Measurements from ENCODE around the gene NLRC3. TPM values are rescaled to one million over a fixed set of nuclear protein-coding genes. Genes with fewer than 3 reads are reported as not detected.
A peak's percentile ranks its signal among the peaks of the same experiment; 100 is the strongest.
"Not testable (repeated sequence)": the region's sequence is repeated elsewhere in the genome, so short reads cannot be mapped to it uniquely, and the experiment has no call there.

The NLRC3 gene
- total and polyA plus RNA-seq, 4 donors: 0.35 to 2.2 (median 1.0) TPM

- Histone ChIP-seq H3K9ac (ENCODE audit: low read depth in 1 of 2, low read length in 2 of 2) (no peak overlapping the region), H3K4me3 (ENCODE audit: low read depth in 1 of 3, low read length in 3 of 3) (peak overlapping the region in 1 of 3 donors; percentile 99), H3K4me1 (ENCODE audit: control insufficient read depth in 4 of 4, insufficient read depth in 4 of 4, low read length in 3 of 4) (peaks cover 3 to 39% (median 31%) of the 10 kb centered on the region in 4 donors), H3K27ac (ENCODE audit: low read depth in 1 of 2, low read length in 2 of 2) (peak overlapping the region in 1 of 2 donors; percentile 3), H3K36me3 (ENCODE audit: control insufficient read depth in 4 of 4, insufficient read depth in 3 of 4, low read depth in 1 of 4, low read length in 3 of 4) (peaks cover 0 to 2% (median 0%) of the 10 kb centered on the region in 4 donors), H3K27me3 (ENCODE audit: control insufficient read depth in 4 of 4, insufficient read depth in 4 of 4, low read length in 3 of 4) (no peaks in the 10 kb centered on the region), H3K9me3 (ENCODE audit: control insufficient read depth in 4 of 4, low read length in 3 of 4) (no peaks in the 10 kb centered on the region)
- DNase-seq (ENCODE audit: low spot score): no peak
- TF ChIP-seq RXRA (IDR thresholded peaks at IDR 0.05) (peak in 1 of 2 donors; percentile 53), NR2F2 (IDR thresholded peaks at IDR 0.05) (no peak), HNF4A (conservative IDR thresholded peaks at IDR 0.05) (peak; percentile 33 to 51), FOXA1 (IDR thresholded peaks at IDR 0.05) (peak; percentile 82), GABPA (IDR thresholded peaks at IDR 0.05 in 1 of 2, conservative IDR thresholded peaks at IDR 0.05 in 1 of 2) (peak in 1 of 2 donors; percentile 23), FOXA2 (IDR thresholded peaks at IDR 0.05) (peak; percentile 93), YY1 (IDR thresholded peaks at IDR 0.05) (peak; percentile 15), ATF3 (IDR thresholded peaks at IDR 0.05) (no peak)
- TF ChIP-seq, protein P1, sequence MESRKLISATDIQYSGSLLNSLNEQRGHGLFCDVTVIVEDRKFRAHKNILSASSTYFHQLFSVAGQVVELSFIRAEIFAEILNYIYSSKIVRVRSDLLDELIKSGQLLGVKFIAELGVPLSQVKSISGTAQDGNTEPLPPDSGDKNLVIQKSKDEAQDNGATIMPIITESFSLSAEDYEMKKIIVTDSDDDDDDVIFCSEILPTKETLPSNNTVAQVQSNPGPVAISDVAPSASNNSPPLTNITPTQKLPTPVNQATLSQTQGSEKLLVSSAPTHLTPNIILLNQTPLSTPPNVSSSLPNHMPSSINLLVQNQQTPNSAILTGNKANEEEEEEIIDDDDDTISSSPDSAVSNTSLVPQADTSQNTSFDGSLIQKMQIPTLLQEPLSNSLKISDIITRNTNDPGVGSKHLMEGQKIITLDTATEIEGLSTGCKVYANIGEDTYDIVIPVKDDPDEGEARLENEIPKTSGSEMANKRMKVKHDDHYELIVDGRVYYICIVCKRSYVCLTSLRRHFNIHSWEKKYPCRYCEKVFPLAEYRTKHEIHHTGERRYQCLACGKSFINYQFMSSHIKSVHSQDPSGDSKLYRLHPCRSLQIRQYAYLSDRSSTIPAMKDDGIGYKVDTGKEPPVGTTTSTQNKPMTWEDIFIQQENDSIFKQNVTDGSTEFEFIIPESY (IDR thresholded peaks at IDR 0.05): no peak
- 59% methylated on average over 14 of the region's 14 CpGs for WGBS
Observed at GRCh38 chr16:3609895-3610697, 32.9 kb upstream of the NLRC3 start.

DNA sequence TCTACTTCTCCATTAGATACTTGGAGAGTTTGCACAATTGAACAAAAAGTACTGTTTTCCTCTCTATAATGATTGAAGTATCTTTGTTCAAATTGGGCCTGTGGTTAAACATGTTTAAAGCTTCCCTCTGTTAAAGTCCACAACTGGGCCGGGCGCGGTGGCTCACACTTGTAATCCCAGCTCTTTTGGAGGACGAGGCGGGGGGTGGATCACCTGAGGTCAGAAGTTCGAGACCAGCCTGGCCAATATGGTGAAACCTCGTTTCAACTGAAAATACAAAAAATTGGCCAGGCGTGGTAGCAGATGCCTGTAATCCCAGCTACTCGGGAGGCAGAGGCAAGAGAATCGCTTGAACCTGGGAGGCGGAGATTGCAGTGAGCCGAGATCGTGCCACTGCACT, 31.8 kb upstream of the NLRC3 start:
- H3K4me1 ChIP-seq (ENCODE audit: control insufficient read depth in 4 of 4, insufficient read depth in 4 of 4, low read length in 3 of 4): peaks cover 3 to 39% (median 31%) of the 10 kb centered on the region in 4 donors
- WGBS: 94% methylated on average over 13 of the region's 13 CpGs
- not testable (repeated sequence) for DNase-seq (ENCODE audit: low spot score); H3K27ac ChIP-seq (ENCODE audit: low read depth in 1 of 2, low read length in 2 of 2); H3K9ac ChIP-seq (ENCODE audit: low read depth in 1 of 2, low read length in 2 of 2); H3K27me3 ChIP-seq (ENCODE audit: control insufficient read depth in 4 of 4, insufficient read depth in 4 of 4, low read length in 3 of 4); H3K9me3 ChIP-seq (ENCODE audit: control insufficient read depth in 4 of 4, low read length in 3 of 4); H3K36me3 ChIP-seq (ENCODE audit: control insufficient read depth in 4 of 4, insufficient read depth in 3 of 4, low read depth in 1 of 4, low read length in 3 of 4); H3K4me3 ChIP-seq (ENCODE audit: low read depth in 1 of 3, low read length in 3 of 3)

- peaks cover 0 to 3% (median 2%) of the 10 kb centered on the region in 4 donors for H3K36me3 ChIP-seq (ENCODE audit: control insufficient read depth in 4 of 4, insufficient read depth in 3 of 4, low read depth in 1 of 4, low read length in 3 of 4)
- no peak overlapping the region for H3K9ac ChIP-seq (ENCODE audit: low read depth in 1 of 2, low read length in 2 of 2)
- H3K4me1 ChIP-seq (ENCODE audit: control insufficient read depth in 4 of 4, insufficient read depth in 4 of 4, low read length in 3 of 4): peaks cover 3 to 37% (median 29%) of the 10 kb centered on the region in 4 donors
- no peaks in the 10 kb centered on the region for H3K27me3 ChIP-seq (ENCODE audit: control insufficient read depth in 4 of 4, insufficient read depth in 4 of 4, low read length in 3 of 4)
- H3K9me3 ChIP-seq (ENCODE audit: control insufficient read depth in 4 of 4, low read length in 3 of 4): no peaks in the 10 kb centered on the region
- no peak for TF ChIP-seq GABPA (IDR thresholded peaks at IDR 0.05 in 1 of 2, conservative IDR thresholded peaks at IDR 0.05 in 1 of 2)
- peak in 1 of 2 donors; percentile 10 for TF ChIP-seq RXRA (IDR thresholded peaks at IDR 0.05)
- TF ChIP-seq, protein P1 (IDR thresholded peaks at IDR 0.05): no peak
- no peak for TF ChIP-seq TAF1 (conservative IDR thresholded peaks at IDR 0.05)
- TF ChIP-seq YY1 (IDR thresholded peaks at IDR 0.05): no peak
- no peak for DNase-seq (ENCODE audit: low spot score)
- WGBS: 51% methylated on average over 5 of the region's 5 CpGs
- peak overlapping the region; percentile 46 to 53 for H3K27ac ChIP-seq (ENCODE audit: low read depth in 1 of 2, low read length in 2 of 2)
- H3K4me3 ChIP-seq (ENCODE audit: low read depth in 1 of 3, low read length in 3 of 3): no peak overlapping the region
Observed at GRCh38 chr16:3608069-3608468, 30.9 kb upstream of the NLRC3 start.
